Measurements from ENCODE around the gene ANLN. TPM values are rescaled to one million over a fixed set of nuclear protein-coding genes. Genes with fewer than 3 reads are reported as not detected.

The ANLN gene
- total RNA-seq, 4 donors from 2014 or later: 2.9 to 7.5 (median 6.0) TPM

DNA sequence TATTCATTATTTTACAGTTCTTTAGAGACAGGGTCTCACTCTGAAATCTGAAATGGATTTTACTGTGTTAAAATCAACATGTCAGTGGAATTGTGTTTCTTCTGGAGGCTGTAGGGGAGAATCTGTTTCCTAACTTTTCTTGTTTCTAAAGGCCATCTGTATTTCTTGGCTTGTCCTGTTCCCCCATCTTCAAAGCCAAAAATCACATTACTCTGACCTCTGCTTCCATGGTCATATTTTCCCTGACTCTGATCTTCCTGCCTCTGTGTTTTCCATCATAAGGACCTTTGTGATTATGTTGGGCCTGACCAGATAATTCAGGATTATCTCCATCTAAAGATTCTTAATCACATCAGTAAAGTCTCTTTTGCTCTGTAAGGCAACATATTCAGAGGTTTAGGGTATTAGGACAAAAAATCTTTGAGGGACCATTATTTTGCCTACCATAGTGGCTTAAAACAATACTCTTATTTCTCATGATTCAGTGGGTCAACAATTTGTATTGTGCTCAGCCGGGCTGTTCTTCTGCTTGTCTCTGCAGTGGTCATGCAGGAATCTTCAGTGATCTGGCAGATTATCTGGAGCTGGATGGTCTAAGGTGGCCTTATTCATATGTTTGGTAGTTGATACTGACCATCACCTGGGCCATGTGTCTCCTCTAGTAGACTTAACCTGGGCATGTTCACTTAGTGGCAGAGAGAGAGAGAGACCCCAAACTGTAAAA, 5.7 kb downstream of the ANLN start:
- no peak for TF ChIP-seq CTCF (IDR thresholded peaks at IDR 0.05; ENCODE audit: low read depth)

GRCh38 chr7:36396150-36396549, 6.5 kb downstream of the ANLN start:
- TF ChIP-seq CTCF (IDR thresholded peaks at IDR 0.05; ENCODE audit: low read depth): no peak

DNA sequence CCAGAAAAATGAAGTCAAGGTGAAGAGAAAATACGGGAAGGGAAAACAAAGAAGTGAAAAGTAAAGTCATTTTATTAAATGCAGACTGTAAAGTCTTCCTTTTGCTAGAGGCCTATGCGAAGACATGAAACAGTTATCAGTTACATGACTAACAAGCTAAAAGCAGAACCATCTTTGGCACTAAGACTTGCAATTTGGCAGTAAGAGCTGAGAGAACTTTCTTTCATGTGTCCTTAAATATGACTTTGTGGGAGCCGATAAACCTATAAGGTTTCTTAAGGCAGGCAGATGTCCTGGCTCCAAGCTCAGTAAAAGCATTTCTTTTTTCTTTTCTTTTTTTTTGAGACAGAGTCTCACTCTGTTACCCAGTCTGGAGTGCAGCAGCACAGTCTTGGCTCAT, 10.4 kb downstream of the ANLN start:
- TF ChIP-seq CTCF (IDR thresholded peaks at IDR 0.05; ENCODE audit: low read depth): no peak

GRCh38 chr7:36400606-36401005, 10.9 kb downstream of the ANLN start:
- no peak for TF ChIP-seq CTCF (IDR thresholded peaks at IDR 0.05; ENCODE audit: low read depth)

- no peak for TF ChIP-seq CTCF (IDR thresholded peaks at IDR 0.05; ENCODE audit: low read depth)
These were observed 13.8 kb downstream of the ANLN start for GRCh38 chr7:36403452-36403851.

DNA sequence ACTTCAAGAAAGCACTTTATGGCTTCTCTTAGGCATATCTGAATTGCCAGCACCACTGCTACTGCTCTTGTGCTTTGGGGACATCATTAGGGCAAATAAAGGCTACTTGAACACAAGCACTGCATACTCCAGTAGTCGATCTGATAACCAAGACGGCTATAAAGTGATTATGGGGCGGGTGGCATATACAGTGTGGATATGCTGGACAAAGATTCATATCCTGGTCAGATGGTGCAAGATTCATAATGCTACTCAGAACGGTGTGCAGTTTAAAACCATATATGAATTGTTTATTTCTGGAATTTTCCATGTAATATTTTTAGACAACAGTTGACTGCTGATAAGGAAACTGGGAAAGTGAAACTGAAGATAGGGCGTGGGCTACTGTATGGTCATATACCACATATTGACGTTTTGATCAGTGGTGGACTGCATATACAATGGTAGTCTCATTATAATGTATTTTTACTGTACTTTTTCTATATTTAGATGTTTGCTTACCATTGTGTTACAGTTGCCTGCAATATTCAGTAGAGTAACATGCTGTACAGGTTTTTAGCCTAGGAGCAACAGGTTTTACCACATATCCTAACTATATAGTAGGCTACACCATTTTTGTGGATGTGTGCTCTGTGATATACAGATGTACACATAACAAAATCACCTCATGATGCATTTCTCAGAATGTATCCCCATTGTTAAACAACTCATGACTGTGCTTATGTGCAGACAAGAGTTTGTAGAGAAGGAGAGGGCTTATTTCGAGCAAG, 15.2 kb downstream of the ANLN start:
- TF ChIP-seq CTCF (IDR thresholded peaks at IDR 0.05; ENCODE audit: low read depth): no peak

- no peak for TF ChIP-seq CTCF (IDR thresholded peaks at IDR 0.05; ENCODE audit: low read depth)
These were observed 15.7 kb downstream of the ANLN start for GRCh38 chr7:36405409-36405803.

Measured in subcutaneous adipose tissue (tissue), 4 donors.